Measurements from ENCODE around the gene RPS6KA3. TPM values are rescaled to one million over a fixed set of nuclear protein-coding genes. Genes with fewer than 3 reads are reported as not detected.

Gene RPS6KA3
- total RNA-seq, 2 experiments from 2014 or later, result 80.2 to 82.0 TPM

GRCh38 chrX:20101934-20102581 is 164.7 kb downstream of the RPS6KA3 start:
- DNase-seq, result no peak
- H3K27ac Mint-ChIP-seq, result no peak overlapping the region
- CTCF ChIA-PET, result no interaction called here

More at GRCh38 chrX:20101934-20102581, 164.7 kb downstream of the RPS6KA3 start:
- POLR2A ChIA-PET, result no interaction called here
- Mint-ChIP-seq H3K4me1 (ENCODE audit: low read depth) (no peaks in the 10 kb centered on the region), H3K4me3 (no peak overlapping the region), H3K9me3 (ENCODE audit: insufficient read depth) (no peaks in the 10 kb centered on the region), H3K27me3 (ENCODE audit: low read depth) (peaks cover 4% of the 10 kb centered on the region), H3K36me3 (ENCODE audit: low read depth) (no peaks in the 10 kb centered on the region)
- no peak for ATAC-seq

Other genes starting within 250 kb of the RPS6KA3 start
- gene MAP7D2, start 150.0 kb downstream of the RPS6KA3 start, total RNA-seq, result under 1 TPM; 0.13 to 0.21 TPM
- gene EIF1AX, start 125.1 kb downstream of the RPS6KA3 start, total RNA-seq, result 10 to 100 TPM; 84.8 to 92.4 TPM

All from activated CD8-positive, alpha-beta T cell treated with anti-CD3 and anti-CD28 coated beads, Interleukin-2, amount 10 ng/mL, durations not matched to agents 7 days and 5 days (primary cell).